HG03025 (cell line): ENCODE data around the gene TMX1.

Experiments used
- ATAC-seq: cut with Tn5 transposase; IDR thresholded peaks from one replicate; pipeline ENCODE4 v1.9.1; 2021; ENCODE audit warnings: mild to moderate bottlenecking, moderate library complexity; ENCODE audit not compliant: unreplicated experiment, low FRiP score

TMX1 gene

DNA sequence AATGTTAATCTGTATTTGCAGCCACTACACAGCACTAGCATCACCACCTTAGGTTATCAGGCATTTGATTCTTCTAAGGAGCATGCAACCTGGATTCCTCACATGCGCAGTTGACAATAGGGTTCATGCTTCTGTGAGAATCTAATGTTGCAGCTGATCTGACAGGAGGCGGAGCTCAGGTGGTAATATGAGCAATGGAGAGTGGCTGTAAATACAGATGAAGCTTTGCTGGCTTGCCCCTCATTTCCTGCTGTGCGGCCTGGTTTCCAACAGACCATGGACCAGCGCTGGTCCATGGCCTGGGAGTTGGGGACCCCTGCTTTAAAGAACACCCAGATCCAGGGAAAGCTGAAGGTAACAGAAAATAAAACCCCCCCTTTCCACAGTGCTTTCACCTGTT lies 51.0 kb downstream of the TMX1 start:
- ATAC-seq: no peak

GRCh38 chr14:51293149-51293911 lies 53.3 kb downstream of the TMX1 start:
- ATAC-seq: no peak

- no peak for ATAC-seq
Observed at GRCh38 chr14:51293912-51294389, 53.9 kb downstream of the TMX1 start.

DNA sequence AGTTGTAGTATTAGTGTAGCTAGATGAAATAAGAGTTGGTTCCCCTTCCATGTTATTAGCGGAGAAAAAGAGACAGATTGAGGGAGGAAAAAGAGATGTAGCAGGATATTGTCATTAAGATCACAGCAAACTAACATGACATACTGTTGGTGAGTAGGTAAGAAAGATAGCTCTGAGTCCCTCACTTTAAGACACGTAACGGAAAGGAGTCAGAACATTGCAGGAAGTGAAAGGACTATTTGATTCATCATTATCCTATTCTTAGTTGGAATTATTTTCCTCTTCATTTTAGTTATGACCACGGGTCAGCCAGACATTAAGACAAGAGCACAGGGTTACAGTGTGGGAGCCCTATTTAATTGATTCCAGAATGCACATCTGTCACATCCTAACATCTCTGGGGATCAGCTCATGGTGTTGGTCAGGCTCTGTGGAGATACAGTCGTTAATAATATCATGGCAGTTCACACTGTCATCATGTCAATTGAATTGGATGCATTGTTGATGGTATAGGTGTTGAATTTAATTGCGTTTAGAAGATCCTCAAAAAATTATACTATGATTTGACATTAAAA lies 55.0 kb downstream of the TMX1 start:
- ATAC-seq: no peak

DNA sequence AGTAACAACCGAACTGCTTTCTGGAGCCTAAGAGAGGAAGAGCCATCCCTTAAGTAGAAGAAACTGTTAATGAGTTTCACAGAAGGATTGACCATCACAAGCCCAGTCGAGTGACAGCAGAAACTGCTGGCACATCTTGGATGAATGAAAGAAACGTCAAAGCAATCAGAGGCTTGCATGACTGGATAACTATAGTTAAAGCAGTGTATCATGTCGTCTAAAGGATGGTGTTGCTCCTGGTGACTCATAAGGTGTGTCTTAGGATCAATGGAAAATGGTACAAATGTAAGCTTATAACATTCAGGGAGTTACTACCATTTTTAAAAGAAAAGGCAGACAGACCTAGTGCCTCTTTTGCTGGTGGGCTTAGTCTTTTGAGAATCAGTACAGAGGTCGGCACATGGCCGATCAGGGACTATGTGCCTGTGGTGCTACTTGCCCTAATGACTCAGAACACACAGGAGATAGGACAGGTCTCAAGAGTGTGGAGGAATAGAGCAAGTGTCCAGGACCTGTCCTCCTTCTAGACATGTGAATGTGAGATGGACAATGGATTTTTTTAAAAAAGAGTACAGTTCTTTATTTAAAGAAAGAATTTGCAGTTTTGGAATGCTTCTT lies 55.7 kb downstream of the TMX1 start:
- no peak for ATAC-seq

GRCh38 chr14:51297066-51297465 lies 57.0 kb downstream of the TMX1 start:
- no peak for ATAC-seq

- no peak for ATAC-seq
Observed at GRCh38 chr14:51298895-51299294, 58.8 kb downstream of the TMX1 start.

DNA sequence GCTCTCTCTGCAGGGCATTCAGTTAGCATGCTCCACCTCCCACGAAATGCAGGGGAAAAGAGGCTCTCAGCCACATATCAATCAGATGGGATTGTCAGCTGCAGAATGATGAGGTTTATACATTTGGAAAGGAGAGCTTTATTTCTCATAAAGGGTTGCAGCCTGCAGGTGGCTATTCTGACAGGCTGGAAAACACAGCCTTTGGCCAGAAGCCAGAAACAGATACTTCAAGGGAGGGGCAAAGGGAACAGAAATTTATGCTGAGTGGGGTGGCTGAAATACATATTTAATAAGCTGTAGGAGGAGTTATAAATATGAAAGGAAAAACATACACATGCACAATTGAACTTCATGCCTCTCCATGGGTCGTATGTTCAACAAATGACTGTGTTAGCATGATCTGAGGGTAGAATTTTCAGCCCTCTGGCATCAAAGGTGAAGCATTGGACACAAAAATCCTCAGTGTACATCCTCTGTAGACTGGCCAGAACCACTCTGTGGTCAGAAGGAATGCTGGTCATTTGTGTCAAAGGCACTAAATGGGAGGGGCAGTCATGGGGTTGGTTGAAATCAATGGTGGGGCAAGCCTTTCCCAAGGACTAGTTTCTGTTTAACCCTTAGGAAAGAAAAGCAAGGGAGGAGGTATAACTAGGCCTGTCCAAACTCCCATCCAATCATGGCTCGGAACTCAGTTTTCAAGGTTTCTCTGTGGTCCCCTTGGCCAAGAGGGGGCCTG lies 62.4 kb downstream of the TMX1 start:
- ATAC-seq: no peak

DNA sequence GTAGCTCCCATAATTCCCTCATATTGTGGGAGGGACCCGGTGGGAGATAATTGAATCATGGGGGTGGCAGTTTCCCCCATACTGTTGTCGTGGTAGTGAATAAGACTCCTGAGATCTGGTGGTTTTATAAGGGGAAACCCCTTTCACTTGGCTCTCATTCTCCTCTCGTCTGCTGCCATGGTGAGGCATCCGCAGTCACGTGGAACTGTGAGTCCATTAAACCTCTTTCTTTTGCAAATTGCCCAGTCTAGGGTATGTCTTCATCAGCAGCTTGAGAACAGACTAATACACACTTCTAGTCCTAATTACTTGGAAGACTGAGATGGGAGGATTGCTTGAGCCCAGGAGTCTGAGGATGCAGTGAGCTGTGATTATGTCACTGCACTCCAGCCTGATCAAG lies 64.4 kb downstream of the TMX1 start:
- ATAC-seq: no peak

- ATAC-seq: no peak
Observed at GRCh38 chr14:51304941-51305340, 64.9 kb downstream of the TMX1 start.

GRCh38 chr14:51305751-51306150 lies 65.7 kb downstream of the TMX1 start:
- ATAC-seq: no peak
